GM18502 (cell line): ENCODE data around the gene GINM1.

Source experiments
- ATAC-seq: cut with Tn5 transposase; IDR thresholded peaks from one replicate; pipeline ENCODE4 v1.9.1; 2021; ENCODE audit warnings: mild to moderate bottlenecking; ENCODE audit not compliant: unreplicated experiment, poor library complexity

GINM1 gene

DNA sequence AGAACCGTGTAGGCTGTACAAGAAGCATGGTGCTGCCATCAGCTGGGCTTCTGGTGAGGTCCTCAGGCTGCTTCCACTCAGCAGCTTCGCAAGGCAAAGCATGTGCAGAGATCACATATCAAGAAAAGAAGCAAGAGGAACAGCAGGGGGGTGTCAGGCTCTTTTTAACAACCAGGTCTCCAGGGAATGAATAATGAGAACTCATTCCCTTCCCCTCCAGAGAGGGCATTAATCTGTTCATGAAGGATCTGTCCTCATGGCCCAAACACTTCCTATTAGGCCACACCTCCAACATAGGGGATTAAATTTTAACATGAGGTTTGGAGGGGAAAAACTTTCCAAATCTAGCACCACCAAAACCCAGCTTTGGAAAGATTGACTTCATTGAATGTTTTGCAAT, 20.0 kb downstream of the GINM1 start:
- no peak for ATAC-seq

DNA sequence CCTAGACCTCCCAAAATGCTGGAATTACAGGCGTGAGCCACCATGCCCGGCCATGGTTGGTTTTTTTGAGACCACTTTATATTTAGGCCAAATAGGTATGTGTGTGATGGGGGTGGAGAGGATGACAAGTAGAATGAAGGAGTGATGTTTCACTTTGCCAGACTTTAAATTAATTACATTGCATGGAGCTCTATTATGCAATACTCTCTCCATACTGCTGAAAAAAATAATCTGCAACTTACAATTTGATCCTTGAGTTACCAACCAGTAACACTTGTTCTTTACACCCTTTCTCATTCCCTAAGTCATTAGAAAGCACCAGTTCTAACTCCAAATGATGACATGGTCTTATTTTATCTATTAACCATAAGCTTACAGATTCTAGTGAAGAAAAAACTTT, 26.8 kb downstream of the GINM1 start:
- no peak for ATAC-seq

- ATAC-seq, result no peak
These were observed 27.2 kb downstream of the GINM1 start for GRCh38 chr6:149593408-149593807.

- ATAC-seq, result no peak
These were observed 34.3 kb downstream of the GINM1 start for GRCh38 chr6:149600508-149600907.

GRCh38 chr6:149608381-149608982, 42.3 kb downstream of the GINM1 start:
- no peak for ATAC-seq

- no peak for ATAC-seq
These were observed 48.2 kb downstream of the GINM1 start for GRCh38 chr6:149614337-149614736.

GRCh38 chr6:149615805-149616204, 49.6 kb downstream of the GINM1 start:
- ATAC-seq, result no peak

DNA sequence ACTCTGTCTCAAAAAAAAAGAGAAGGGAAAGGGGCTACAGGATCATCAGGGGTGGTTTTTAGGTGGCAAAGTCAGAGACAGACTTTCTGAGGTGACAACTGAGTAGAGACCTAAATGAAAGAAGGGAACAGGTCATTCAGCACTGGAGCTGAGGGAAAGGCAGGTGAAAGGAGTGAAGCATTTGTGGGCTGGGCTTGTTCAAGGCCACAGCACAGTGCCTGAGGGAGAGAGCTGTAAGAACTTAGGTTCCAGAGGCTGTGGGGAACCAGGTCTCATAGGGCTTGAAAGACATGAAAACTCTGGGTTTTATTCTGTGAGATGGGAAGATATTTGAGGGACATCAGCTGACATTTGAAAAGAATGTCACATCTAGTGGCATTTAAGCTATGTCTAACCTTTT, 61.5 kb downstream of the GINM1 start:
- no peak for ATAC-seq

DNA sequence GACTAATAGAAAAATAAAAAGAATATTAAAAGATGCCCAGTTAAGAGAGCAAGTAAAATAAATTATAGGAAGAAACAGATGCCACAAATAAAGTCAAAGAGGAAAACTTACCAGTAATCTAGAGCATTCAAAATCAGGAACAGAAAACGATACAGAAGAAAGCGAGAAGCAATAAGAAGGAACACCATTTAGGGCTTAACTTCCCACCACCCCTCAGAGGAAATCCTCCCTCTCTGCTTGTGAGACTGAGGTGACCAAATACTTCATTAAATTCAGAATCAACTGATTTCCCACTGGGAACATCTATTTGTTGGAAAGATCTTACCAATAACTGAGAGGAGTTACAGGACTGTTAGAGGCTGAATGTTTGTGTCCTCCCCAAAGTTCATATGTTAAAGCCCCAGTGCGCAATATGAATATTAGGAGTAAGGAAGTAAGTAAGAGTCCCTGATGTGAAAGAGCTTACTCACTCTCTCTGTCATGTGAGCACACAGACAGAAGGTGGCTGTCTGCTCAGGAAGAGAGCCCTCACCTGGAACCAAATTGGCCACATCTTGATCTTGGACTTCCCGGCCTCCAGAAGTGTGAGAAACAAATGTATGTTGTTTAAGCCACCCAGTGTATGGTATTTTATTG, 62.8 kb downstream of the GINM1 start:
- ATAC-seq, result peak; percentile 88

DNA sequence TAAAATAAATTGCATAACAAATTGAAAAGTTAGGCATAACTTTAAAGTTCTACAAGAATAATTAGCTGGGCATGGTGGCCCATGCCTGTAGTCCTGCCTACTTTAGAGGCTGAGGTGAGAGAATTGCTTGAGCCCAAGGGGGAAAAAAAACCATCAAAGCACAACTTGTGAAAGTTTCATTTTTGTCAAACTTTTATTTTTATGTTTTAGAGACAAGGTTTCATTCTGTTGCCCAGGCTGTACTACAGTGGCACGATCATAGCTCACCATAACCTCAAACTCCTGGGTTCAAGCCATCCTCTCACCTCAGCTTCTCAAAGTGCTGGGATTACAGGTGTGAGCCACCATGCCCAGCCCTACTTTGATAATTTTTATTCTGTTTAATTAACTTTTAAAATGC, 68.1 kb downstream of the GINM1 start:
- no peak for ATAC-seq

- ATAC-seq, result no peak
These were observed 69.9 kb downstream of the GINM1 start for GRCh38 chr6:149636124-149636523.
